Caco-2 (cell line): Measurements from ENCODE around the gene COG4. TPM values are rescaled to one million over a fixed set of nuclear protein-coding genes. Genes with fewer than 3 reads are reported as not detected.

ENCODE experiments used
- BruUV-seq: library from RNA; stranded (reverse); fragments of 400-500 nt; replicated peaks from 2 replicates; lab custom pipeline; 2021; lab: Mats Ljungman, UMichigan
- CTCF ChIA-PET: fragments of 300-600 bp; sonication (Branson Sonifier 250); formaldehyde crosslinking; loops from one replicate; lab custom pipeline; 2022; ENCODE audit warnings: antibody characterized with exemption; lab: Charles Lee
- POLR2A ChIA-PET: fragments of 300-600 bp; sonication (Branson Sonifier 250); formaldehyde crosslinking; loops from one replicate; lab custom pipeline; 2022; ENCODE audit warnings: antibody characterized with exemption; lab: Charles Lee
- DNase-seq, 2 experiments: peaks; one replicate each; pipeline versions ENCODE4 v3.0.0 to v3.0.0-alpha.2; 2020 to 2022
- H3K27me3 ChIP-seq: replicated peaks from 2 replicates; pipeline ENCODE4 v1.6.0; 2011; ENCODE audit warnings: low read length; ENCODE audit not compliant: control insufficient read depth, insufficient read depth
- H3K36me3 ChIP-seq: 2 replicates; pipeline ENCODE4 v1.5.1; 2011; ENCODE audit warnings: low read length; ENCODE audit not compliant: control insufficient read depth, insufficient read depth
- H3K4me1 ChIP-seq: fragments of 250-450 bp; sonication (Bioruptor Pico); 2 replicates; pipeline ENCODE4 v1.5.1; 2020; ENCODE audit warnings: mild to moderate bottlenecking
- H3K4me3 ChIP-seq: 2 replicates; pipeline ENCODE4 v1.5.1; 2011; ENCODE audit warnings: low read depth, mild to moderate bottlenecking, control low read depth, low read length
- H3K9me3 ChIP-seq: fragments of 250-450 bp; sonication (Bioruptor Pico); 2 replicates; pipeline ENCODE4 v1.5.1; 2020; ENCODE audit warnings: mild to moderate bottlenecking, moderate library complexity
- H3K27ac Mint-ChIP-seq: one replicate; pipeline ENCODE4 v1.8.0; 2022; ENCODE audit warnings: mixed read lengths; ENCODE audit not compliant: unreplicated experiment
- H3K27me3 Mint-ChIP-seq: one replicate; pipeline ENCODE4 v1.8.0; 2022; ENCODE audit warnings: mixed read lengths; ENCODE audit not compliant: insufficient read depth, unreplicated experiment
- H3K36me3 Mint-ChIP-seq: one replicate; pipeline ENCODE4 v1.8.0; 2022; ENCODE audit warnings: mild to moderate bottlenecking, mixed read lengths; ENCODE audit not compliant: insufficient read depth, unreplicated experiment
- H3K4me1 Mint-ChIP-seq: one replicate; pipeline ENCODE4 v1.8.0; 2022; ENCODE audit warnings: low read depth, mixed read lengths; ENCODE audit not compliant: unreplicated experiment
- H3K4me3 Mint-ChIP-seq: one replicate; pipeline ENCODE4 v1.8.0; 2022; ENCODE audit warnings: mild to moderate bottlenecking, moderate library complexity, mixed read lengths; ENCODE audit not compliant: unreplicated experiment
- H3K9me3 Mint-ChIP-seq: one replicate; pipeline ENCODE4 v1.8.0; 2022; ENCODE audit warnings: mixed read lengths; ENCODE audit not compliant: unreplicated experiment
- intact Hi-C: fragments of 100-400 bp; cut with micrococcal nuclease; formaldehyde crosslinking; loops from one replicate; pipeline ENCODE4 v1.10.0; 2022; ENCODE audit not compliant: unreplicated experiment
- total RNA-seq: library from RNA; stranded (reverse); gene quantifications from 2 replicates; pipeline ENCODE4 v1.2.3, GENCODE V29; 2022
- TF ChIP-seq, protein P1 (sequence below), 2 experiments: fragments of 200-600 bp in 1 of 2; IDR thresholded peaks; 1 replicate in 1 of 2; 2 replicates in 1 of 2; pipeline versions ENCODE4 v1.5.1 to v1.8.0; 2011 to 2022; ENCODE audit warnings: antibody characterized with exemption in 1 of 2, control low read depth in 1 of 2, inconsistent platforms in 1 of 2, low read depth in 1 of 2, low read length in 1 of 2, mild to moderate bottlenecking in 1 of 2, moderate library complexity in 1 of 2; ENCODE audit not compliant: insufficient read depth in 1 of 2, severe bottlenecking in 1 of 2, unreplicated experiment in 1 of 2

COG4 gene
- total RNA-seq, 1 experiment from 2014 or later: 88.5 TPM

DNA sequence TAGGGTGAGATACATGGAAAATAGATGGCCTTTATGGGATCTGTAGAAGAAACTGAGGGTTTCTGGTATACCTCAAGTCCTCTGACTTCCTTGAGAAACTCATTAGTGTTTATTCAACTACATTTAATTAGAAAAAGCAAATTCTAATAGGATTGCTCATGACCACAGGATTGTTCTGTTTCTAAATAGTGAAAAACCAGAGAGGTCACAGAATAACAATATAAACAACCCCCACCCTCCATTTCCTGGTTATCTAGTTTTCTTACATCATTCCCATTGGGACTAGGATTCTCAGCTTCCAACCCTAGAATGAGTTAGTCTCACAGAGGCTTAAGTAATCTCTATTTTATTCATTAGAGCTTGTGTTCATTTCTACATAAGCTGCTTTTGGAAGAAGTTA is 30.3 kb upstream of the COG4 start:
- Histone ChIP-seq H3K4me1 (no peaks in the 10 kb centered on the region), H3K9me3 (no peaks in the 10 kb centered on the region), H3K27me3 (no peaks in the 10 kb centered on the region), H3K36me3 (peaks cover 27% of the 10 kb centered on the region), H3K4me3 (no peak overlapping the region)
- POLR2A ChIA-PET: interaction anchor here (0.8 kb wide), 1 partner anchor 15 kb away, joined by 3 read pairs; no protein-coding TSS in a partner anchor
- Mint-ChIP-seq H3K9me3 (no peaks in the 10 kb centered on the region), H3K4me1 (no peaks in the 10 kb centered on the region), H3K27ac (no peak overlapping the region), H3K27me3 (no peaks in the 10 kb centered on the region), H3K4me3 (no peak overlapping the region), H3K36me3 (peaks cover 100% of the 10 kb centered on the region)
- intact Hi-C loops: no loop called here
- CTCF ChIA-PET: interaction anchor here (0.5 to 1.2 kb wide), 2 partner anchors 11 to 12 kb away, joined by 3 read pairs; no protein-coding TSS in a partner anchor
- no peak for DNase-seq
- TF ChIP-seq, protein P1, sequence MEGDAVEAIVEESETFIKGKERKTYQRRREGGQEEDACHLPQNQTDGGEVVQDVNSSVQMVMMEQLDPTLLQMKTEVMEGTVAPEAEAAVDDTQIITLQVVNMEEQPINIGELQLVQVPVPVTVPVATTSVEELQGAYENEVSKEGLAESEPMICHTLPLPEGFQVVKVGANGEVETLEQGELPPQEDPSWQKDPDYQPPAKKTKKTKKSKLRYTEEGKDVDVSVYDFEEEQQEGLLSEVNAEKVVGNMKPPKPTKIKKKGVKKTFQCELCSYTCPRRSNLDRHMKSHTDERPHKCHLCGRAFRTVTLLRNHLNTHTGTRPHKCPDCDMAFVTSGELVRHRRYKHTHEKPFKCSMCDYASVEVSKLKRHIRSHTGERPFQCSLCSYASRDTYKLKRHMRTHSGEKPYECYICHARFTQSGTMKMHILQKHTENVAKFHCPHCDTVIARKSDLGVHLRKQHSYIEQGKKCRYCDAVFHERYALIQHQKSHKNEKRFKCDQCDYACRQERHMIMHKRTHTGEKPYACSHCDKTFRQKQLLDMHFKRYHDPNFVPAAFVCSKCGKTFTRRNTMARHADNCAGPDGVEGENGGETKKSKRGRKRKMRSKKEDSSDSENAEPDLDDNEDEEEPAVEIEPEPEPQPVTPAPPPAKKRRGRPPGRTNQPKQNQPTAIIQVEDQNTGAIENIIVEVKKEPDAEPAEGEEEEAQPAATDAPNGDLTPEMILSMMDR (IDR thresholded peaks at IDR 0.05; ENCODE audit: insufficient read depth in 1 of 2, low read depth in 1 of 2, low read length in 1 of 2, severe bottlenecking in 1 of 2, unreplicated experiment in 1 of 2): no peak
- no TSS peak for BruUV-seq

DNA sequence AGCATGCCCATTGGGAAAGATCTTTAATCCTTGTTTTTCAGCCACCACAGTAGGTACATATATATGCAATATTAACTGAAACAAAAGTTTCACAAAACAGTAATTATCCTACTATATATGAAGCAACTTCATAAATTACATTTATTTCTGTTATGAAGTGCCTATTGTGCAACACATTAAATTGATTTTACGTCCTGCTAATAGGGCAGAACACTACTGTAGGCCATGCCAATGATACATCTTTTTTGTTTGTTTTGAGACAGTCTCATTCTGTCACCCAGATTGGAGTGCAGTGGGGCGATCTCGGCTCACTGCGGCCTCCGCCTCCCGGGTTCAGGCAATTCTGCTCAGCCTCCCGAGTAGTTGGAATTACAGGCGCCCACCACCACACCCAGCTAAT is 29.3 kb upstream of the COG4 start:
- Histone ChIP-seq H3K27me3 (no peaks in the 10 kb centered on the region), H3K4me1 (no peaks in the 10 kb centered on the region), H3K36me3 (peaks cover 31% of the 10 kb centered on the region), H3K4me3 (no peak overlapping the region), H3K9me3 (no peaks in the 10 kb centered on the region)
- ChIA-PET CTCF (interaction anchor here (0.6 kb wide), 1 partner anchor 49 kb away, joined by 3 read pairs; no protein-coding TSS in a partner anchor), POLR2A (no interaction called here)
- Mint-ChIP-seq H3K4me3 (no peak overlapping the region), H3K27me3 (no peaks in the 10 kb centered on the region), H3K36me3 (peaks cover 100% of the 10 kb centered on the region), H3K4me1 (no peaks in the 10 kb centered on the region), H3K27ac (no peak overlapping the region), H3K9me3 (no peaks in the 10 kb centered on the region)
- no TSS peak for BruUV-seq
- TF ChIP-seq, protein P1 (IDR thresholded peaks at IDR 0.05; ENCODE audit: insufficient read depth in 1 of 2, low read depth in 1 of 2, low read length in 1 of 2, severe bottlenecking in 1 of 2, unreplicated experiment in 1 of 2): no peak
- DNase-seq: no peak
- intact Hi-C loops: no loop called here

DNA sequence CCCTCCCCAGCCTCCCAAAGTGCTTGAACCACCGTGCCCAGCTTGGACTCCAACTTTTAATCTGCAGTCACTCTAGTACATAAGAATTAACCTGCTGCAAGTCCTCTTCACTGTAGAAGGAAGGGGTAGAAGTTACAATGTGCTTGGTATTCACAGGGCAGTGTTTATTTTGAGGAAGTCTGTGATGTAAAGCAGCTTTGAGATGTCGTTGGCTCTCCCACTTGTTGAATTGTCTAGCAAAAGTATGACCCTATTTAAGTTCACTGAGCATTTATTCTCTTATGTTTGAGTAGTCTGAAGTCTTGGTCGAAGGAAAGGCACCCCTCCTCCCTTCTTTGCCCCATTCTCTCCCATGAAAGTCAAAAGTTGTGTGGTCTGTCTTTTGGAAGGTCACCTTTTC is 28.4 kb upstream of the COG4 start:
- H3K36me3 ChIP-seq: peaks cover 31% of the 10 kb centered on the region
- BruUV-seq: no TSS peak

More for the DNA sequence above, 28.4 kb upstream of the COG4 start:
- intact Hi-C loops: no loop called here
- TF ChIP-seq, protein P1 (IDR thresholded peaks at IDR 0.05; ENCODE audit: insufficient read depth in 1 of 2, low read depth in 1 of 2, low read length in 1 of 2, severe bottlenecking in 1 of 2, unreplicated experiment in 1 of 2): no peak
- no peak for DNase-seq
- no peak overlapping the region for H3K27ac Mint-ChIP-seq
- H3K4me3 Mint-ChIP-seq: no peak overlapping the region
- Histone ChIP-seq H3K9me3 (no peaks in the 10 kb centered on the region), H3K4me1 (no peaks in the 10 kb centered on the region), H3K27me3 (no peaks in the 10 kb centered on the region), H3K4me3 (no peak overlapping the region)
- no peaks in the 10 kb centered on the region for H3K9me3 Mint-ChIP-seq
- H3K36me3 Mint-ChIP-seq: peaks cover 100% of the 10 kb centered on the region
- POLR2A ChIA-PET: no interaction called here
- CTCF ChIA-PET: interaction anchor here (0.6 kb wide), 1 partner anchor 48 kb away, joined by 3 read pairs; no protein-coding TSS in a partner anchor
- H3K4me1 Mint-ChIP-seq: no peaks in the 10 kb centered on the region
- H3K27me3 Mint-ChIP-seq: no peaks in the 10 kb centered on the region
